ENCODE data around the gene SLC25A22.

The SLC25A22 gene

DNA sequence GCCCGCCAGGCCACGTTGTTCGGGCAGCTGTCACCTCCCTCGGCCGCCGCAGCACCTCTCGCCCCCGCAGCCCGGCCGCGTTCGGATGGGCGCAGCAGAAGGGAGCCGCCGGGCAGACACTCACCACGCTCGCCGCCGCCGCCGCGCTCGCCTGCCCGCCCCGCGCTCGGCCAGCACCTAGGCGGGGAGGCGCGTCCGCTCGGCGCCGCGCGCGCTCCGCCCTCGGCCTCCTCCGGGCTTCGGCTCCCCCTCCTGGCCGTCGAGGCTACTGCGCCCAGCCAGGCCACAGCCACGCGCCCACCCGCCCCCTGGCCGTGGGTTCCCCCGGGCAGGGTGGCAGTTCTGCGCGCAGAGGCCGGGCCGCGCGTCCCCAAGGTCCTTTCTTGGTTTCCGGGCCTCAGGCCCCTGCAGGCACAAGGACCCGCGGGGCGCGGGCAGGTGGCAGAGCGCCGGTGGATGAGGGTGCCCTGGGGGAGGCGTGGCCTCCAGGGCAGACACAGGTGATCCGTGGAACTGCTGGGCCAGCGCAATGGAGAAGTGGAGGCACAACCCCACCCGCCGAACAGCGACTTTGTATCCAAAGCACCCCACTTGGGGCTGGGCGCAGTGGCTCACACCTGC lies at the start of gene SLC25A22:
Gene SLC25A22 (minus strand): TSS at position 189 of the 621 bp plus-strand sequence. CDS start 3,275 bp downstream, outside the sequence.
- DNase-seq (ENCODE audit: low read depth), result peak; percentile 76

DNA sequence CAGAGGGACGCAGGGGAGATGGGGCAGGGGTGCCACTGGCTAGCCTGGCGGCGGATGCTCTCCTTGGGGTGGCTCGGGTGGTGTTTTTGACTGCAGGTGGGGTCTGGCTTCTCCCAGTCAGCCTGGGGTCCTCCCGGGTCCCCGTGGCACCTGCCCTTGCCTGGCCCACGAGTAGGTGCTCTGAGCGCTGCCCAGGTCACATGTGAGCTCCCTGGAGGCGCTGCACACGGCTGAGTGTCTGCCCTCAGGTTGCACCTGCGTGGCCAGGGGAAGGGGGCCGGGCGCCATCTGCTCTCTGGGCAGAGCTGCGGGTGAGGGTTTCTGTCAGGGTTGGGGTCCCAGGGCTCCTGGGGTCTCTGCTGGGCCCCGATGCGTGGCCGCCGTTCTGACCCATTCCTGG lies 49.8 kb upstream of the SLC25A22 start:
- no peak for DNase-seq (ENCODE audit: low read depth)

DNA sequence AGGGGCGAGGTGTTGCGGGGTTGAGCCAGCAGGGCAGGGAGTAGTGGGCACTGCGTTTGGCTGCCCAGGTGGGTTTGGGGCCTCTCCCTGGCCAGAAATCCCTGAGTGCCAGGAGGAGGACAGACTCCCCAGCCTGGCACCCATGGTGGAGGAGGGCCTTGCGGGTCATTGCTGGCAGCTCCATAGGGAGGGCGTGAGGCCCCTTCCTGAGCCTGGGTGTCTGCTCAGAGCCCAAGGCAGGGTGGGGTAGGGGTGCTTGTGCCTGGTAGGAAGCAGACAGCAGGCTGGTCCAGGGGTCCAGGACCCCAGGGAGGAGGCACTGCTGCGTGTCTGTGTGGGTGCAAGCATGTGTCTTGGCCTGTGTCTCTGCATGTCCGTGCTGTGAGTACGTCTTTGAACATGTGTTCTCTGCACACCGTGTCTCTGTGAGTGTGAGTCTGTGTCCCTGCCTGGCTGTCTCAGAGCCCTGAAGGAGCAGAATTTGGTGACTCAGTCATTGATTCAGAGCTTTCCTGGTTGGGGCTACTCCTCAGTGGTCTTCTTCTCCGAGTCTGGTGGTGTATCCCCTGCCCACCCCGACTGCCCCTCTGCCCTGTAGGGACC lies 48.5 kb upstream of the SLC25A22 start:
- DNase-seq (ENCODE audit: low read depth), result no peak

DNA sequence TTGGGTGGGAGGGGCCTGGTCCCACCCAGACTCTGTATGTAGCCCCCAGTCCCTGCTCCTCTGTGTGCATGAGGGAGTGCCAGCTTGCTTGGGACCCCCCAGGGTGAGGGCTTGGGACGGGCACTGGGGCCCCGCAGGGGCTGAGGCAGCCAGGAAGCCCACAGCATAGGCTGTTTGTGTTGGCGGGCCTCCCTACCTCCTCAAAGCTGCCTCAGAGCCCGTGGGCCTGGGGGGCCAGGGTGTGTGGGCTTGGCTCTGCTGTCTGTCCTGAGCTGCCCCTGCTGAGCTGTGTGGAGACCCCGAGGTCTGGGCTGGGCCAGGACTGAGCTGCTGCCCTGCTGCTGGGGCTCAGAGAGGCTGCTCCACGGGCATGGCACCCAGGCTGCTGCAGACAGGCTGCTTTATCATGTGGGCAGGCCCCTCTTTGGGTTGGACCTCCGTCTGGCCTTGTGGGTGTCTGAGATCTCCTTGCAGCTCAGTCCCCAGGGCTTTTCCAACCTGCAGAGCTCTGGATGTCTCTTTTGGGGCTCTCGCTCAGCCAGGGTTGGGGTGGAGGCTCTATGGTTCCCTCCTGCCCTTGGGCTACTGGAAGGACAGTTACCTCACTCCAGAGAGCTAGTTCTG lies 47.9 kb upstream of the SLC25A22 start:
- DNase-seq (ENCODE audit: low read depth), result no peak

DNA sequence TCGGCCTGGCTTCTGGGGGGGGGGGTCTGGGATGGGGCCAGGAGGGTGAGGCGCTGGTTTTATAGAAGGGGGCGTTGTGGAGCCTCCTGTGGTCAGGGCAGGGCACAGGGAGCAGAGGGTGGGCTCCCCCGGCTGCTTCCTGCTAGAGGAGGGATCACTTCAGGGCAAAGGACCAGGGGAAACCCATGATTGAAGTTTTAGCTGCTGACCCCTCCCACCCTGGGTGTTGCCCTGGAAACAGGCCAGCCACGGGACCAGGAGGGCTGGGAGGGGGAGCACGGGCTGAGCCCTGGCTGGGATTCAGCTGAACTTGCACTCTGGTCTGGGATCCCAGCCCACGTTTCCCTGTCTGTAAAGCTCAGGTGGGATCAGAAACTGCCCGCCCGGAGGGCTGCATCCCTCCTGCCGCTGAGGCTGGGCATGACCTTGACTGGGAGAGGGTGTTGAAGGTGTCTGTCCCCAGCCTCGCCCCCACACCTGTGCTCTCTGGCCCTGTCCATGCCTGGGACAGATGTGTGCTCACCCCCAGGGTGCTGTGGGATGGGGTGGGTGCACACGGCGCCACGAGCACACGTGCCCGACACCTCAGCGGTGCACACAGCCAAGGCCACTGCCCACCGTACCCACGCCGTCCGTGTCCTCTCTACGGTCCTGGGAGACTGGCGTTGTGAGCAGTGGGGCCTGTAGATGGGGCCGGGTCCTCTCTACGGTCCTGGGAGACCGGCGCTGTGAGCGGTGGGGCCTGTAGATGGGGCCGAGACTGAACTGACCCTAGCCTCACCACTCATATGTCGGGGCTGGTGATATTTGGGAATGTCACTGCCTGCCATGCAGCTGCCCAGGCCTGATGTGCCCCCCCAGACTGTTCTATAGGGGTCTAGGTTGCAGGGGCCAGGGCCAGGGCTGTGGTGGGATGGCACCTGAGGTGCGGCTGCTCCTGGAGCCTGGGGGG lies 46.9 kb upstream of the SLC25A22 start:
- no peak for DNase-seq (ENCODE audit: low read depth)

DNA sequence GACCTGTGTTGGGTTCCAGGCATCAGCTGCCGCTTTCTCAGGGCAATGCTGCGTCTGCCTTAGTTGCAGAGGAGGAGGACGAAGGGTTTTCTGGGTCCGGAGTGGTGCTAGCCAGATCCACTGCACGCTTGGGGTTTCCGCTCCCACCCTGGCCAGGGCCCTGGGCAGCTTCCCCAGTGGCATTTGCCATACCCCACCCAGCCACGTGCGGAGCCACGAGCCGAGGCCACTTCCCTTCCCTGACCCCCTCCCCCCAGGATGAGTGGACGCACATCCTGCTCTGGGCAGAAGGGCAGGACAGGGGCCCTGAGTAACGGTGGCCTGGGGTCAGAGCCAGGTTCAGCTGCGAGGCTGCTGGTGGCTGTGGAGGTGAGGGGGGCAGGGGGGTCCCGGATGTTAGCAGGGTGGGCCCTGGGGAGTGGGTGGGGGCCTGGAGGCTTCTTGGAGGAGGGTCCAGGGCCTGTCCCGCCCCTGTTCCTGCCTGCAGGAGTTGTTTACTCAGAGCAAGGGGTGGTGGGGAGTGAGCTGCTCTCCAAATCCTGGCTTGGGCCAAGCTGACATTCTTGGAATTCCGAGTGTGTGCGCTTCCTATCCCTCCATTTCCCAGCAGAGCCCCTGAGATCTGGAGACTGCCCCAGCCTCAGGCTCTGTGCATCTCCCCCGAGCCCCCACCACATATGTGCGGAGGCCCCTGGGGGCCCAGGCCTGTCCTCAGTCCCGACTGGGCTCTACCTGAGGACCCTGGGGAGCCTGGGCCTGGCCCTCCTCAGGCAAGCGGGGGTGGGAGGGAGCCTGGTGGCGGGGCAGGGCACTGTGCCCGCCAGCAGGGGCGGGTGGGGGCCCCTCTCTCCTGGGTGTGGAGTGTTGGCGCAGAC lies 46.0 kb upstream of the SLC25A22 start:
- no peak for DNase-seq (ENCODE audit: low read depth)

DNA sequence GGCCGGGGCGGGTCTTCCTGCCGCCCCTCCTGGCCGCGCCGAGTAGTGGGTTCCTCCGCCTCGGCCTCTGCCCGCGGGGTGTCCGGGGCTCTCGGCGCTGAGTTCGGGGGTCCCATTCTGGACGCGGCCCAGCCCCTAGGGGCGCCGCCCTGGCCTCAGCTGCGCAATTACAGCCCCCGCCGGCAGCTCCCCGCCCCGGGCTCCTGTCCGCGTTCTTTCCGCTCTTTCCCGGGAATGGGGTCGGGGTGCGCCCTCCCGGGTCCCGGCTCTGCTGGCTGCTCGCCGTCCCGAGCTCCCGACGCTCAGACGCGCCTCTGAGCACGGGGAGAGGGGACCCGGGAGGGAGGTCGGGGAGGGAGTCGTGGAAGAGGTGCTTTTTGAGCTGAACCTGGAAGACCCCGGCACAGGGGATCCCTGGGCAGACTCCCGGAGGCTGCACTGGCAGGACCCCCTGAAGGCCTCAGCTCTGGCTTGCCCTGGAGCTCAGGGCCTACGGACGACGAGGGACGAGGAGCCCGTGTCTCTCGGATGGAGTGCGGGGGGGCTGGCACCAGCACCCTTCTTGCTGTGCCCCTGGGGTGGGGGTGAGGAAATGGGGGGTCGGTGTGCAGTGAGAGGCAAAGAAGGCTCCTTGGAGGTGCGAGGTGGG lies 45.1 kb upstream of the SLC25A22 start:
- DNase-seq (ENCODE audit: low read depth), result no peak

DNA sequence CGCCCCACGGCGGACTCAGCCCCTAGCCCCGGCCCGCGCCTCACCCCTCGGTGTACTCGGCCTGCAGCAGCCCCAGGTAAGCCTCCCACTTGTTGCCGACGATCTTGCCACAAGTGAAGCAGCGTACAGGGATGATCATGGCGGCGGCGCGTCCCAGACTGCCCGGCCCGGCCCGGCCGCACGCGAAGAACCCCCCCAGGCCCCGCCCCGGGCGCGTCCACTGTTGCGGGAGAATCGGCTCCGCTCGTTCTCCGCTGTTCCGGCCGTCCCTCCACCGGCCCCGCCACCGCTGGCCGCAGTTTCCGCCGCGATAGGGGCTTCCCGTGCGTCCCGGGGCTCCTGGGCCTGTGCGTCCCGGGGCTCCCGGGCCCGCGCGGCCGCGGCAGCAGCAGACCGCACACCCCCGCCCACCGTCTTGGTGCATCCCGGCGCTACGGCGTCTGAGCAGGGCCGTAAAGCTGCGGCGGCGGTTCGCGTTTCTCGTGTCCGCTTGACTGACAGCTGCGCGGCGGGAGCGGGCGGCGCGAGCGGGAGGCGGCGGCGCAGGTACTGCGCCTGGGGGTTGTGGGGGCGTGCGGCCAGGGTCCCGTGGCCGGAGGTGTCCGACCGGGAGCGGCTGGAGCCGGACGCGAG lies 44.4 kb upstream of the SLC25A22 start, which contains the start of the genes POLR2L and TSPAN4:
Gene POLR2L (minus strand): TSS at position 160 of the 633 bp plus-strand sequence. CDS start 21 bp downstream, at position 139.
Gene TSPAN4 (plus strand): TSS at position 483 of the 633 bp plus-strand sequence. CDS start 7,453 bp downstream, outside the sequence.
- DNase-seq (ENCODE audit: low read depth), result peak; percentile 79

DNA sequence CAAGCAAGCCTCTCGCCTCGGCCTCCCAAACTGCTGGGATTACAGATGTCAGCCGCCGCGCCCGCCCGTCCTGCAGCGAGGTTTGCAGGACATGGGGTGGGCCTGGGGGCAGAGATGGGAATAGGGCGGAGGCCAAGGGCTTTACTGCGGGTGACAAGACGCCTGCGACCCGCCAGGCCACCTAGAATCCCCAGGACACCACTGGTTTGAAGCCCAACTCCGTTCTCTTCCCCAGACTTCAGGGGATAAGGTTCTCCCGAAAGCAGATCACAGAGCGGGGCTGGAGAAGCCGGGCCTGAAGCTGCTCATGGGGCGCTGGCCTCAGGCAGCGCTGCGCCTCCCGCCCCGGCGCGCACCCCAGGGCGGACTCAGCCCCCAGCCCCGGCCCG lies 43.9 kb upstream of the SLC25A22 start:
- no peak for DNase-seq (ENCODE audit: low read depth)

DNA sequence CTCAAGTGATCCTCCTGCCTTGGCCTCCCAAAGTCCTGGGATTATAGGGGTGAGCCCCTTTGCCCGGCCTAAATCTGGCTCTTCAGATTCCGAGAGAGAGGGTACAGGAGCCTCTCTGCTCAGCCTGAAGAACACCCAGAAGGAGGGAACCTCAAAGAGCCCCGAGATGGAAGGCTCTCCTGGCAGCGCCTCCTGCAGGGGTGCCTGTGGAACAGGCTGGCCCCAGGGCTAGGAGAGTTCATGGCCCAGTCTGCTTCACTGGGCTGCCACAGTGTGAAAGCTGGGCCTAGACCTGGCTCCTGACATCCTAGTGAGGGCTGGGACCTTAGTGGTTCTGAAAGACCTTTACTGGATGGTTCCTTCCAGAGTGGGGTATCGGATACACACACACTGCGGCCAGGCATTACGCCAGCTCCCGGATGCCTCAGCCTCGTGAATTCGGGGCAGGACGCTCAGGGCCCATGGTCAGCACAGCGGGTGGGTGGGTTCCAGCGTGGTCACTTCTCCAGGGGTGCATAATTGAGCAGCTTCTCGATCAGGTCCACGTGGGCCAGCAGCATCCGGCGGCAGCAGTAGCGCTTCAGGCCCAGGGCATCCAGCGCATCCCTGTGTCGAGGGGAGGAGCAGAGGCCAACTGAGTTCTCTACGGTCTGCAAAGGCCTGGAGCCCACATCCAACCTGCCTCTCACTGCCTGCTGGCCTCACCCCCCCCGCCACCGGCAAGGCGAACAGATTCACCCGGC lies 42.0 kb upstream of the SLC25A22 start:
- no peak for DNase-seq (ENCODE audit: low read depth)

DNA sequence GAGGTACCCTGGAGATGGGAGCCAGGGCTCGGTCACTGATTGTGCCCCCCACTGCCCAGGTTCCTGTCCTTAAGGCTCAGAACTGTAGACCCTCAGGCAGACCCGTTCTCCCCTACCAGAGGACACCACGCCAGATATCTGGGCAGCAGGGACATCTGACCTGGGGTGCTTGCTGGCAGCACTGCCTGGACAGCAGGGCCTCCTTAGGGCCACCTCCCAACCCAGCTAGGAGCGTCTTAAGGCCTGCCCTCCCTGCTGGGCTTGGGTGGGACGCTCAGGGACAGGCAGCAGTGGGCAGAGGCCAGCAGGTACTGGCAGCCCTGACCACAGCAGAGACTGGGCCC lies 41.2 kb upstream of the SLC25A22 start:
- DNase-seq (ENCODE audit: low read depth), result no peak

DNA sequence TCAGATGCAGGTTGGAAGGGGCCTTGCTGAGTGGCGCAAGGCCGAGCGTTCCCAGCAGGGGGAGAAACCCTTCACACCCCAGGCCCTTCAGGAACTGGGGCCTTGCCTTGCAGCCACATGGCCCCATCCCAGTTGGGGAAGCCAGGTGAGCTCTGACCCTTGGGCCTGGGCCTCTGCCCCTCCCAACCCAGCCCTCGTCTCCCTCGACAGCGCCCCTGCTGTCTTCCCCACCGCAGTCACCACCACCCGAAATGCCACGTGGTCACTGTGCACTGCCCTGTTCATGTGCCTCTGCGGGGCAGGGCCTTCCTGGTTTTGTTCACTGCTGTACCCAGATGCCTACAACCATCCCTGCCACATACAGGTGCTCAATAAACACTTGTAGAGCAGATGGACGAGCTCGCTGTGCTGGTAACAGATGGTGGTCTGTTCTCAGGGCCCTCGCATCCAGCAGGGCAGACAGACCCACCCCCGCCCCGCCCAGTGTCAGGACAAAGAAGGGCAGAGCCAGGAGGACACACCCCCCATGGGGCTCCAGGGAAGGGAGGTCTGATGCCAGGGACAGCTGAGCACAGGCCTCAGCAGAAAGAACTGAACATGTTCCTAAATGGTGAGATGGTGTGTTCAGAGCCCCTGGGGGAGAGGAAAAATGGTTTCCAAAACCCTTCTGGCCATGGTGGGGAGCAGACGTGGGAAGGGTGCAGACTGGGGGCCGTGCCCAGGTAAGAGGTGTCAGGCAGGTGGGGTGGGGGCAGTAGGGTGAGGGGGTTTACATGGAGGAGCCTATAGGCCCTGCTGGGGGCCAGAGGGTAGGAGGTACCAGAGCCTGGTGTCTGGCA lies 40.6 kb upstream of the SLC25A22 start:
- no peak for DNase-seq (ENCODE audit: low read depth)

DNA sequence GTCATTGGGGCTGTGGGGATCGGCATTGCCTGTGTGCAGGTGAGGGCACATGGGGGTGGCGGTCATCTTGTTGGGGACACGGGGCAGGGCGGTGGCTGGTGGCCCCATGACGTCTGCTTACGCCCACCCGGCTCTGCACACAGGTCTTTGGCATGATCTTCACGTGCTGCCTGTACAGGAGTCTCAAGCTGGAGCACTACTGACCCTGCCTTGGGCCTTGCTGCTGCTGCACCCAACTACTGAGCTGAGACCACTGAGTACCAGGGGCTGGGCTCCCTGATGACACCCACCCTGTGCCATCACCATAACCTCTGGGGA lies 39.9 kb upstream of the SLC25A22 start:
- no peak for DNase-seq (ENCODE audit: low read depth)

DNA sequence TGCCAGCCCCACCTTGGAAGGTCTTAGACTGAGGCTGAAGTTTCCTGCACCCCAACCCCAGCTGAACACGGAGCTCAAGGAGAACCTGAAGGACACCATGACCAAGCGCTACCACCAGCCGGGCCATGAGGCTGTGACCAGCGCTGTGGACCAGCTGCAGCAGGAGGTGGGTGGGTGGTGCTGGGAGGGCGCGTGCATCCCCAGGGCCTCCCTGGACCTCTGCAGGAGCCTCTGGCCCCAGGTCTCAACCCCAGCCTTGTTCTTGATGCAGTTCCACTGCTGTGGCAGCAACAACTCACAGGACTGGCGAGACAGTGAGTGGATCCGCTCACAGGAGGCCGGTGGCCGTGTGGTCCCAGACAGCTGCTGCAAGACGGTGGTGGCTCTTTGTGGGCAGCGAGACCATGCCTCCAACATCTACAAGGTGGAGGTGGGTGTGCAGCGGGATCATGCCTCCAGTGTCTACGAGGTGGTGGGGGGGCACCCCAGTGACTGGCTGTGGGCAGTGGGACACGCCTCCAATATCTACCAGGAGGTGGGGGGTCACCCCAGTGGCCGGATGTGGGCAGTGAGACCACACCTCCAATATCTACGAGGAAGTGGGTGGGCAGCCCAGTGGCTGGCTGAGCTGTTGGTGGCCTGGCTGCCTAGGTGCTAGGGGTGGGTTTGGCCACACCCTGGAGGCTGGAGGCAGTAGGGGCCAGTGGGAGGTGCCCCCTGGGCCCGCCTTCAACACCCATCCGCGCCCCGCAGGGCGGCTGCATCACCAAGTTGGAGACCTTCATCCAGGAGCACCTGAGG lies 39.3 kb upstream of the SLC25A22 start:
- DNase-seq (ENCODE audit: low read depth), result no peak

DNA sequence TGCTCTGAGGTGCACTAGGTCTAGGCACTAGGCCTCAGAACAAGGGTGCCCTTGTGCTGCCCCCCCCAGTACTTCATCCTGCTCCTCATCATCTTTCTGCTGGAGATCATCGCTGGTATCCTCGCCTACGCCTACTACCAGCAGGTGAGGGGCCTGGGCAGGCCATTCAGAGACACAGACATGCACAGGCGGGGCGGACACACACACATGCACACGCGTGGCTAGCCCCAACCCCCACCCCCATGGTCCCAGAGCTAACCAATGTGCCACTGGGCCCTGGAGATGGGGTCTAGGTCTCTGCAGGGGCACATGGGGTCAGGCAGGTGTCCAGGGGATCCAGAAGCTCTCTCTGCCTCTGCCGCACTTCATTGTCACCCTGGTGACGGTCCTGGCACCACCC lies 38.6 kb upstream of the SLC25A22 start:
- no peak for DNase-seq (ENCODE audit: low read depth)

DNA sequence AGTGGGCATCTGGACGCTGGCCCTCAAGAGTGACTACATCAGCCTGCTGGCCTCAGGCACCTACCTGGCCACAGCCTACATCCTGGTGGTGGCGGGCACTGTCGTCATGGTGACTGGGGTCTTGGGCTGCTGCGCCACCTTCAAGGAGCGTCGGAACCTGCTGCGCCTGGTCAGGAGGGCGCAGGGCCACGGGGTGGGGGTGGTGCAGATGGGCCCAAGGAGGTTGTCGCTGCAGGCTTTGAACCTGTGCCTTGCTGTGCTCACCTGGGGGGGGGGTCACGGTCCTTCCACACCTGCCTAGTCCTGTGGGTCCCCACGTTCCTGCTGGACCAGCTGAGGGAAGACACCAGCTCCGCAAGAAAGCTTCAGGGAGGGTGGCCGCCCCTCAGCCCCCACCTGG lies 38.2 kb upstream of the SLC25A22 start:
- no peak for DNase-seq (ENCODE audit: low read depth)

DNA sequence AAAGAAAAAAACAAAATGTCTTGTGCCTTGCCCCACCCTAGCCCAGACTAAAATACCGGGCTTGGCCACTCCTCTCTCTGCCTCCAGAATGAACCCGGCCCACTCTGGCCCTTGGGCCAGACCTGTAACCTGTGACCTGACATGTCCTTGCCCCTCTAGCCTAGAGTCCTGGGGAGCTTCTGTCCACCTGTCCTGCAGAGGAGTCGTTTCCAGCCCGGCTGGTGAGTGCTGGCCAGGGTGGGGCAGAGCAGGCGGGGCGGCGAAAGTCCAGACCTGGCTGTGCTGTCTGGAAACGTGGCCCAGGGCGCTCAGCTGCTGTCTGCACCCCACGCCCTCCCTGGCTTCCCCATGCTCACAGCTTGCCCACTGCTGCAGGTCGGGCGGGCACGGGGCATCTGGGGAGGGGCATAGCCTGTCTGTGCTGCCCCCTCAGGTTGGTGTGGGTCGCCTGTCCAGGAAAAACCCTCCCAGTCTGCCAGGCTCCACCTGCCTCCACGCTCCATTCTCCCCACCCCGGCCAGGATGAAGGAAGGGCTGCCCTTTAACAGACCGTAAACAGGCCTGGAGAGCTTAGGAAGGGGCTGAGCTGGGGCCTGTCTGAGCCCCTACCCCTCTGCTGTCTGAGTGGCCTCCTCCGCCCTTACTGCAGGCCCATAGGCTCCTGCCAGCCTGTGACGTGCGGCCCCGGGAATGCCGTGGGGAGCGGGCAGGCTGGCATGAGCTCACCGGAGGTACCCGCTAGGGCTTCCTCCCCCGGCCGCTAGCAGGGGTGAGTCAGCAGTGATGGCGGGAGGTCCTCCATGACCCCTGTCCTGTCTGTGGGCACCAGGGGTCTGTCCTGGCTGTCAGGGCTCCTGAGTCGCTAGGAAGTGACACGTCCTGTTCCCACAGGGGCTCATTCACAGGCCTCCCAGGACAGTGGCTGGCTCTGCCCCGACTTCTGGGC lies 36.6 kb upstream of the SLC25A22 start:
- no peak for DNase-seq (ENCODE audit: low read depth)

All from stimulated activated CD8-positive, alpha-beta memory T cell treated with anti-CD3 and anti-CD28 coated beads, Interleukin-15, amount 100 ng/mL, for 24 hours (primary cell).